ENCODE data around the gene LPP.

DNA sequence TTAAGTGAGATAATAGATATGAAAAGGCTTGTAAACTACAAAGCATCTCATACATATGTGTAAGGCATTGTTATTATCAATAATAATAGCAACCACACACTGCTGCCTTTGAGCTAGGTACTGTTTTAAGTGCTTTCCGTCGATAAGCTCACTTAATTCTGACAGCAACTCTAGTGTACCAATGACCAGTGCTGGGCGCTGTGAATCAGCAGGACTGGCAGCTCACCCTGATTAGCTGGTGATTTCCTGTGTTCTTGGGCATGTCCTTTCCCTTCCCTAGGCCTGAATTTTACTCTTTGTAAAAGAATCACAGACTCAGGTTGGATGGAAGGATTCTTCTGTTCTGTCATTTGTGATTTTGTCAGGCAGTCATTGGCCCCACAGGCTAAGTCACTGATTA, 215.6 kb downstream of the LPP start:
- no peak for TF ChIP-seq CTCF (IDR thresholded peaks at IDR 0.05)
- TF ChIP-seq, protein P1, sequence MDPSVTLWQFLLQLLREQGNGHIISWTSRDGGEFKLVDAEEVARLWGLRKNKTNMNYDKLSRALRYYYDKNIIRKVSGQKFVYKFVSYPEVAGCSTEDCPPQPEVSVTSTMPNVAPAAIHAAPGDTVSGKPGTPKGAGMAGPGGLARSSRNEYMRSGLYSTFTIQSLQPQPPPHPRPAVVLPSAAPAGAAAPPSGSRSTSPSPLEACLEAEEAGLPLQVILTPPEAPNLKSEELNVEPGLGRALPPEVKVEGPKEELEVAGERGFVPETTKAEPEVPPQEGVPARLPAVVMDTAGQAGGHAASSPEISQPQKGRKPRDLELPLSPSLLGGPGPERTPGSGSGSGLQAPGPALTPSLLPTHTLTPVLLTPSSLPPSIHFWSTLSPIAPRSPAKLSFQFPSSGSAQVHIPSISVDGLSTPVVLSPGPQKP (IDR thresholded peaks at IDR 0.05; ENCODE audit: low read depth, low read length): no peak
- TF ChIP-seq SMC3 (IDR thresholded peaks at IDR 0.05): no peak
- no peak for TF ChIP-seq GATA3 (IDR thresholded peaks at IDR 0.05; ENCODE audit: borderline replicate concordance)
- TF ChIP-seq HDAC2 (IDR thresholded peaks at IDR 0.05): no peak
- TF ChIP-seq EP300 (IDR thresholded peaks at IDR 0.05): no peak
- TF ChIP-seq KDM1A (IDR thresholded peaks at IDR 0.05; ENCODE audit: low read depth): no peak
